ENCODE results near the gene FBXL7. TPM values are rescaled to one million over a fixed set of nuclear protein-coding genes. Genes with fewer than 3 reads are reported as not detected.

FBXL7 gene
- polyA plus RNA-seq, 5 donors: 26.8 to 35.4 (median 27.8) TPM

DNA sequence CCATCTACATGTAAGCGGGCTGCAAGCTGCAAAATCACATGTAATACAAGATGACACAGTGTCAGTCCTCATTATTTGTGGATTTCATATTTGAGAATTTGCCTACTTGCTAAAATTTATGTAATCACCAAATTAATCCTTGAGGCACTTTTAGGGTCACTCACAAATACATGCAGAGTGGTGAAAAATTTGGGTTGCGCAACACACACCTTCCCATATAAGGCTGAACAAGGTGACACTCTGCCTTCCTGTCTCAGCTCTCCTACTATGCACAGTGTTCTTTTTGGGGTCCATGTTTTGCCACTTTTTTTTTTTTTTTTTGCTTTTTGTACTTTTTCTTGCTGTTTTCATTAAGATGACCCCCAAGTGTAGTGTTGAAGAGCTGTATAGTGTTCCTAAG, 111.0 kb downstream of the FBXL7 start:
- DNase-seq: no peak

DNA sequence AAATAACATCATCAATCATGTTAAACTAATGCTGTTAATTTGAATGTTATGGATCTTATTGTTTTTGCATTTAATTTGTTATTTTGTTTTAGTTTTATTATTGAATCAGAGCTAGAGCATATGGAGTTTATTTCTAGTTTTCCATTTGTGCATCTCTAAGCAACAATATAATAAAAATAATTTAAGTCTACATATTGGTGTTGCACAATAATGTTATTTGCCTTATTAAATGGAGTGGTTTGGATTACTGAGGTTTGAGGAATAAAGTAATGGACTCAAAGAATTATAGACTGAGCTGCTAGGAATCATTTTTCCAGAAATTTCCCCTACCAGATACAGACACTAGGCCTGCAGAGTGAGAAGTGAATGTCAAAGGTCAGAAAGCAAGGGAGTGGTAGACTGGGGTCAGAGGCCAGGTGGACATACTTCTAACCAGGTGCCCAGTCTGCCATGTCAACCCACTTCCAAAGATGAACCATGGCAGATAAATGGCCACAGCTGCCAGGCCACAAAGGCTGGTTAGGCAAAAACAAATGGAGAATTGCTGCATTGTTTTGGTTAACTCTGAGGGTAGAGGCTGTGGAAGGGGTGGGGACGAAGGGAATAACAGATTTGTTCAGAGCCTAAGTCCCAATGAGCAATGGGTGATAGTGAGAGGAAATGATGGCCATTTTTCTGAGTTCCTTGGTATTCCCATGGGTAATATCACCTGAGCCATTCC, 113.1 kb downstream of the FBXL7 start:
- DNase-seq: no peak

DNA sequence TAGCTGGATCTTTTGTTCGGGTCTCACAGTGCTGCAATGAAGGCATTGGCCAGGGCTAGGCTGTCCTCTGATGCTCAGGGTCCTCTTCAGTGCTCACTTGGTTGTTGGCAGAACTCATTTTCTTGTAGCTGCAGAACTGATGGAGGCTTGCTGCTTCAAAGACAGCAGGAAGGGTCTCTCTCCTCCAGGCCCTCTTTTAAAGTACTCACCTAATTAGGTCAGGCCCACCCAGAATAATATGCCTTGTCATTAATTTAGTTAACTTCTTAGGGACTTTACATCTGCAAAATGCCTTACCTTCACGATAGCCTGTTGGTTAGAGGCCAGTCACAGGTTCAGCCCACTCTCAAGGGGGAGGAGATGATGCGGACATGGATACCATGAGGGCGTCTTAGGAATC, 114.7 kb downstream of the FBXL7 start:
- DNase-seq: no peak

DNA sequence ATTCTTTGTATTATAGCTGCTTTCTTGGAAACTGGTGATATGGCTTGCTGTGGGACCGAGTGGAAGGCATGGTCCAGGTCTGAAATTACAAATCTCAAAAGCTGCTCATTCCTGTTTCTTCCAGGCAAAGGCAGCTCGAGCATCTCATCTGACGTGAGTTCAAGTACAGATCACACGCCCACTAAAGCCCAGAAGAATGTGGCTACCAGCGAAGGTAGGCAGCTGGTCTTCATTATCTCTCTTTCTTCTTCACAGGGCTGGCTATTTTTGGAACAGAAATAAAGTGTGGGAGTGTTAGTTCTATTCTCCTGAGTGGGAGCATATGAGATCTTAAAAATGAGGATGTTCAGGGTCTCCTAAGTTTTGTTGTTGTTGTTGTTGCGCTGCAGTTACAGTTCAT, 115.9 kb downstream of the FBXL7 start:
- no peak for DNase-seq

DNA sequence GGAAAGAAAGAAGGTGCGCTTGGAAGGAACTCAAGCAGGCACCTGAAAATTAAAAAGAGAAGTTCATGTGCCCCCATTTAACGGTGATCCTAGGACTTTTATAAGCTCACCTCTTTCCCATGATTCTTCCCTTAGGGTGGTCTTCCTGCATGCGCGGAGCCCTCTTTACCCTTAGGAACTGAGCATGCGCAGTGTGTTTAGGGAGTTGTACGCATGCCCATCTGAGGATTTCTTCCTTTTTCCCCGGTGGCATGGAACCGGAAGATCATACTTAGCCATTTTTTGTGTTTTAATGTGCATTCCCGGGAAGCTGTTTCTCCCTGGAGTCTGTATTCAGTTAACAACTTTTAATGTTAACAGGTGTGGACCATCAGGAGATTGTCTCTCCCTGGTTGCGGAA, 119.0 kb downstream of the FBXL7 start:
- DNase-seq: no peak

DNA sequence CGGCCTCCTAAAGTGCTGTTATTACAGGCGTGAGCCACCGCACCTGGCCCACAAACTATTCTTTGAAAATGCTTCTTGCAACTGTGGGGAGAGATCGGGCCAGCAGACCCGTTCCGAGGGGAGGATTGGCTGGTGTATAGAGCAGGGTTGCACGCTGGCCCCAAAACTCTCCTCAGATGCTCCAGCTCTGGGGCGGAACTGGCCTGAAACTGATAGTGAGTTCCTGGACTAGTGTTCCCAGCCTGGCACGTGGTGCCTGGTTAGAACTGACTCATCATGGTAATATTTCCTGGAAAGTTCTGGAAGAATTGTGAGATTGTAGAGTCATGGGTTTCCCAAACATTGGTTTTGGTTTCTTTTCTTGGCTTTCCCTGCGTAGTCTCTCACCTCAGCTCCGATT, 120.5 kb downstream of the FBXL7 start:
- DNase-seq: no peak

DNA sequence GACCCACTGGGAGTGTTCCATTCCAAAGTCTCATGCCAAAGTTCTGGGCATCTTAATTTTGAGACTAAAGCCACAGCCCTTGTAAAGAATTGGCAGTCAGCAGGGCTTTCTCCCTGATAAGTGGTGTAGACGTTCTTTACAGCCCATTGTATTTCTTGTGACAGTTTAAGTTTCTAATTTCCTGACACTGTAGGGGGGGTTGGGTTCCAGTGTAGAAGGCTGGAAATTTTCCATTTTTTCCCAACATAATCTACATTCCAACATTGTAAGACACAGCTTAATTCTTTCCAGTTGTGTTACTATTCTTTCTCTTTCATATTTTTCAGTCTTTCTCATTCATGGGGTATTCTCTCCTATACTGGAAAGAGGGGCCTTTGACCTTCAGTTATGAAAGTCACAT, 121.1 kb downstream of the FBXL7 start:
- DNase-seq: no peak

DNA sequence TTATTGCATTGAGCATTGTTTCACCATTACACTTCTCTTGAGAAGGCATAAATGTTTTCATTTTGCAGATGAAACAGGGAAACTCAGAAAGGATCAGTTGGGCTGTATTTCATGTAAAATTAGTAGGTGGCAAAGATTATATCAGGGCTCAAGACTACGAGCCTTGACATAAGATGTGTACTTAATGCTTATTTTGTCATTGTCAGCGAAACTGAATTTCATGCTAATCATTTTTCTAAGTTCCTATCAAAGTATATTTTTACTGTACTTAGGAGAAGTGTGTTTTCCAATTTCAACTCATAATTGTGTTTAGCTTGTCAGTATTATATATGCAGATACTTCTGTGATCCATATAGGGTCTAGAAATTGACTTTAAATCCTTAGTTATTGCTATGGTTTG, 123.8 kb downstream of the FBXL7 start:
- DNase-seq: no peak

DNA sequence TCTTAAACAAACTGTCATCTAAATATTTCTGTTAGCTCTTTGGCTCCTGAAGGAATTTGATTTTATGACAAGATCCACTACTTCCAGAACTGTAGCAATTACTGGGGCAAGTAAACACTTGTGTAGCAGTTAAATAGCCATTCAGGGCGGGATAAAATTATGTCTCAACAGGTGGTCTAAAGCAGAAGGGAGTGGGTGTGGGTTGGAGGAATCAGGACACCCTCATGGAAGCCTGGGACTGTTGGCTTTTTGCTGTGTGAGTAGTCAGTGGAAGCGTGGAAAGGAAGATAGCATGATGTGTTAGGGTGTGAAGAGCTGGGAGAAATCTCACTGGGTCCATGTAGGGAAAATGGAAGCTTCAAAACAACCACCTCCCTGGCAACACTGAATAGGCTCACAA, 127.1 kb downstream of the FBXL7 start:
- DNase-seq: no peak

DNA sequence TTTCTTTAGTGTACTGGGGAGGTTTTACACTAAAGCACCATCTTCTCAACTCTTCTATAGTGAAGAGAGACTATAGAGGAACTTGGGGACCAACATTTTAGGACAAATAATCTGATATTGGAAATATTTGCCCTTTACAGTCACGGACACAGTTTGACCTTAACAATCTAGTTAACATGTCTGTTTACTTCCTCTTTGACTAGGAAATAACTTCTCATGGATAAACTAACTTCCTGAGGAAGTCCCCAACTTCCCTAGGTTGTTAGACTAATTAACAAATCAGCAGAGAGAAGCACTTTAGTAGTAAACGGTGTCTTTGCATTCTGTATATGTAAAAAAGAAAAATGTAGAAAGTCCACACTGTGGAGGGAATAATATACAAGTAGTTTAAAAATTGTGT, 127.7 kb downstream of the FBXL7 start:
- no peak for DNase-seq

DNA sequence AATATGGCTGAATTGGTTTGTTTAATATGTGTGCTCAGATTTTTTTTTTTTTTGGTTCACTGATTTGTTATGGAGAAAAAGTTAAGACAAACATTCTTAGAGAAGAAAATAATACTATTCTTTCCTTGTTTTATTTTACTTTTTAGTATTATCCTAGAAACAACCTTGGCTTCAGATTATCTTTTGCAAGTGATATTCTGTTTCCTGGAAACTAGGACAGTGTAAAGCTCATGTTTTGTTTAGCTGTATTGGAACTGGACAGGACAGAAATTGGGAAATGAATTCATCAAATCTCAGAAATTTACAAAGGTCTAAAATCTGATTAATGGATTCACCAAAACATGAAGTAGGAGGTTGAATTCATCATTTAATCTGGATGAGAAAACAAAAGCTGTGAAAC, 130.5 kb downstream of the FBXL7 start:
- no peak for DNase-seq

DNA sequence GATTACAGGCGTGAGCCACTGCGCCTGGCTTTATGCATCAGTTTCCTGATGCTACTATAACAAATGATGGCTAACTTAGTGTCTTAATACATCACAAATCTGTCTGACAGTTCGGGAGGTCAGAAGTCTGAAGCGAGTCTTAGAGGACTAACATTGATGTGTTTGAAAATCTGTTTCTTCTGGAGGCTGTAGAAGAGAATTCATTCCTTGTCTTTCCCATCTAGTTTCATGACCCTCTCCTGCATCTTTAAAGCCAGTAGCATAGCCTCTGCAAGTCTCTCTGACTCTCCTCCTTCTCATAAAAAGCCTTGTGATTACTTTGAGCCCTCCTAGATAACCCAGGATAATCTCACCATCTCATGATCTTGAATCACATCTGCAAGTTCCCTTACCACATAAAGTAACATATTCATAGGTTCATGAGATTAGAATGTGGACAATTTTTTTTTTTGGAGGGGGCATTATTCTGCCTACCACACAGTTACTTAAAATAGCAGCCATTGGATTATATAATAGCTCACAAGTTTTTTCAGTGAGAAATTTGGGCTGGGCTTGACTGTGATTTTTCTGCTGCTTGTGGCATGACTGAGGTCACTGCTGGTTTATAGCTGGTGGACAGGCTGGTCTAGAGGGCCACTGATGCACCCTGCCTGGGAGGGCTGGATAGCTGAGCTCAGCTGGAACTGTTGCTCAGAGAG, 134.8 kb downstream of the FBXL7 start:
- DNase-seq: no peak

DNA sequence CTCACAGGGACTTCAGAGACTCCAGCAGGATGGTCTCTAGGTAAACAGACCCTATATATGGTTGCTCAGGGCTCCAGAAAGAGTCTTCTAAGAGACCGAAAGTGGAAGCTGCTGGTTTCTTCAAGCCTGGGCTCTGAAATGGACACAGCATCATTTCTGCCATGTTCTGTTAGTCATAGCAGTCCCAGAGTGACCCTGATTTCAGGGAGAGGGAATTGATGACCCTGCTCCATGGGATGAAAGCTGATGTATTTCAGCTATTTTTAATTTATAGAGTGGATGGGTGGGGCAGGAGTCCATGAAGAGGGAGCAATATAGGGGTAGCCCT, 135.3 kb downstream of the FBXL7 start:
- no peak for DNase-seq

DNA sequence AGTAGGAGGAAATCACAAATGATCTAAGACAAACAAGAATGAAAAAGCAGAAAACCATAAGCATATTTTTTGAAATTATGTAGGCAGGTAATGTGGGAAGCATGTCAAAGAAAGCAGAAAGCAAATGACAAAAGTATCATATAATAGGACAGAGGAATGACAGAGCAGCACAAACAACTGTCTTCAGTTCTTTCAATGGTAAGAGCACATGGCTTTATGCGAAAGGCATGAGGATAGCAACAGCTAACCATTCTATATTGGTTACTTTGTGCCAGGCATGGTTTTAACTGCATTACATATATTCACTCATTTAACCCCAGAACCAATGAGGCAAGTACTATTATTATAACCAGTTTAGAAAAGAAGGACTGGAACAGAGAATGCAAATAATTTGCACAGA, 137.4 kb downstream of the FBXL7 start:
- no peak for DNase-seq

DNA sequence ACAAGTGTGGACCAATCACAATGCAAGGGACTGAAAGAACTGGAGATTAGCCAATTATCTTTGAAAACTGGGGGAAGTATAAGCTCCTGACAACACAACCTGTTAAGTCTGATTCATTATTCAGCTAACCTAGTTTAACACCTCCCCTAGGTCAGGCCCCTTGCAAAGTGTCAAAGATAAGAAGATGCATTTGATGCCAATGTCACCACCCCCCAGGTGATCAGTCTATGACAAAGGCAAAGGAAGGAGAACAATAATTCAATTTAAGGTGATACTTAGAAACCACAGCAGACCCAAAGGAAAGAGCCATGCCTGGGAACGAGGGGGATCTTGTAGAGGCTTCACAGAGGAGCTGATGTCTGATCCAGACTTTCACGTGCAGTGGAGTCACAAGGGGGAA, 137.9 kb downstream of the FBXL7 start:
- no peak for DNase-seq

DNA sequence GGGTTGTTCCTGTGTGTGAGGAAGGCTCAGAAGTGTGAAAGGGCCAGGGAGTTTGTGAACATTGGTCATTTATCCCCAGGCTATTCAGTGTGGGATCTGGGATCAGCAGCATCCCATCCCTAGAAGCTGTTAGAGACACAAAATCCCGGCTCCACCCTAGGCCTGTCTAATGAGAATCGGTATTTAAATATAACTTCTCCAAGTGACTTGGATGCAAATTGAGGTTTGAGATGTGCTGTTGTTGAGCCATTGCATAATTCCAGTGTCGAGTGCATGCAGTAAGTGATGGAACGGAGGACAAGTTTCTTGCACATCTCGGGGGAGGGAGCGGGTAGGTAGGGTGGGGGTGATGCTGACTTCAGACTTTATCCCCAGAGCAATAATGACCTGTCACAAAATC, 138.3 kb downstream of the FBXL7 start:
- no peak for DNase-seq

DNA sequence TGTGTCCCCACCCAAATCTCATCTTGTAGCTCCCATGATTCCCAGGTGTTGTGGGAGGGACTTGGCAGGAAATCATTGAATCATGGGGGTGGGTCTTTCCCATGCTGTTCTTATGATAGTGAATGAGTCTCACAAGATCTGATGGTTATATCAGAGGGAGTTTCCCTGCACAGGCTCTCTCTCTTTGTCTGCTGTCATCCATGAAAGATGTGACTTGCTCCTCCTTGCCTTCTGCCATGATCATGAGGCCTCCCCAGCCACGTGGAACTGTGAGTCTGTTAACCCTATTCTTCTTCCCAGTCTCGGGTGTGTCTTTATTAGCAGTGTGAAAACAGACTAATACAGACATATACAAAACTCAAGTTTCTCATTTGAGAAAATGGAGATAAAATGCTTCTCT, 139.3 kb downstream of the FBXL7 start:
- no peak for DNase-seq

DNA sequence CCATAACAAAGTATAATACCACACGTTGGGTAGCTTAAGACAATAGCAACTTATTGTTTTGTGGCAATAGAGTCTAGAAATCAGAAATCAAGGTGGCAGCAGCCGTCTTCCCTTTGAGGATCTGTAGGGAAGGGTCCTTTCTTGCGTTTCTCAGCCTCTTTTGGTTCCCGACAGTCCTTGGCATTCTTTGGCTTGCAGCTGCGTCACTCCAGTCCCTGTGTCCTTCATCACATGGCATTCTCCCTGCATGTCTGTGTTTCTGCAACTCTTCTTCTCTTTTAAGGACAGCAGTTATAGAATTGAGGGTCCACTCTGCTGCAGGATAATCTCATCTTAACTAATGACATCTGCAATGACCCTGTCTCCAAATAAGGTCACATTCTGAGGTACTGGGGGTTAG, 140.1 kb downstream of the FBXL7 start:
- DNase-seq: no peak

DNA sequence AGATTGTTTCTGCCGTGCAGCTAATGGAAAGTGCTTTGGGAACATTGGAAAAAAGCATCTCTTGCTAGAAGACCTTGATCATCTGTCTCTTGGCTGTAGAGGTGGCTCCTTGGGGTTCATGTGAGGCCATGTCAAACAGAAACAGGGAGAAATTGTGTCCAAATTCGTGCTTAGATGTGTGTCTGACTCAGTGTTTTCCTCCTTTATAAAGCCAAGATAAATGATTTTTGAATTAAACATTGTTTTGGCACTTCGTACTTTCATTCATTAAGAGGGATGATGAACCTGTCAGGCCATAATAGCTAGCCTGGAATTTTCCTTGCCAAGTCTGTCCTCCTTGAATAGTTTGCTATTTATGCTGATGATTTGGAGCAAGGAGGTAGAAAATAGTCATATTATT, 143.8 kb downstream of the FBXL7 start:
- no peak for DNase-seq

DNA sequence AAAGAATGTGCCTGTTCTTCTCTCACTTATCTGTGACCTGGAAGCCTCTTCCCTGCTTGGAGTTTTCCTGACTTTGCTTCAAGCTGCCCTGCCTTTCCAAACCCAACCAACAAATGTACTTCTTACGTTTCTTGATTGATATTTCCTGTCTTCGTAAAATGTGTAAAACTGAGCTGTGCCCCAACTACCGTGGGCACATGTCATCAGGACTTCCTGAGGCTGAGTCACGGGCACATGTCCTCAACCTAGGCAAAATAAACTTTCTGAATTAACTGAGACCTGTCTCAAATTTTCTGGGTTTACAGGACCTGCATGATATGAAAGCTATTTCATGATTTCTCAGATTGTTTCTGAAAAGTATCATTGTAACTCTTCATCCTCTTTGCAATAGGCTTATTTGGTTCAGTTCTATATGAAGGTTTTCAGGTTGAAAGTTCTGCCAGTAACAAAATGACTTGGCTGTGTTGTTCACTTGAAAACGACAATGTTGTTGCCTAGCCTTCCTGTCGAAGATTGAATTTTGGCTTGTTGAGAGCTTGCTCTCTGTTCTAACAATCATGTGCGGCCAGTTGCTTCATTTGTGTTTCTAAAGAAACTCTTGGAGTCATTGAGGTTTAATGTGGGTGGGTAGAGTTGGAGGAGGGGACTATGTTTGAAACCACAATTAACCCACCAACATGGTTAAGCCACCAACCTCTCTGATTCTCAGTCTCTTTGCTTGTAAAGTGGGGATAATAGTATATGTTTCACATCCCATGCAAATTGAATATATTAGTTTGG, 145.6 kb downstream of the FBXL7 start:
- no peak for DNase-seq

DNA sequence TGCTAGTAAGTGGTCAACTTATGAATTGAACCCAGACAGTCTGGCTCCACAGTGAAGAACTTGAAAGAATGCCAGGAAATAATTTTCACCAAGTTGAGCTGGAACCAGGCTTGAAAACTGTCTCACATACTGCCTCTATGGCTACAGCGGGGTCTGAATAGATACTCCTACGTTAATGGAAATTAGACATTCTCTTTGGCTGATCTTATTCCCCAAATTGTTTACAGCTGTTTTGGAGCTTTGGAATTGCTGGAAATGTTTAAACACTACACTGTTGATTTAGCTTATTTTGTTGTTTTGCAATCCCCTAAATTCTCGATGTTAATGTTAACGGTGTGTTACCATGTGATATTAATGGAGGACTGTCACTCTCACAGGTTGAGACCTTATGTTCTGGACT, 146.4 kb downstream of the FBXL7 start:
- DNase-seq: no peak

DNA sequence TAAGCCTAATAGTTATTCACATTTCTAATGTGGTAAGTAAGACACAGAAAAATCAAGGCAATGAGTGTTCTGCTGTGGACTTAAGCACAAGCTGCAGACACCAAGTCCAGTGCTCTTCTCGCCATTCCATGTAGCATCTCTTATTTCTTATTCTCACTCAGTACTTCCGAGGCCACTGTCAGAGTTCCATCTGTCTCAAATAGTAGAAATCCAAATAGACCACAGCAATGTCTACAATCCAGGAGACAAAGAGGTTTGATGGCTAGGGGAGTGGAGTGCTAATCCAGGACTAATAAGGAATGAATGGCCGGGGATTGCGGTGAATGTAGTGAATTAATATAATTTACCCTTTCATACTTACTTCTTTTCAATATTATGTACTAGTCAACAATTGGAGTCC, 147.3 kb downstream of the FBXL7 start:
- DNase-seq: no peak

DNA sequence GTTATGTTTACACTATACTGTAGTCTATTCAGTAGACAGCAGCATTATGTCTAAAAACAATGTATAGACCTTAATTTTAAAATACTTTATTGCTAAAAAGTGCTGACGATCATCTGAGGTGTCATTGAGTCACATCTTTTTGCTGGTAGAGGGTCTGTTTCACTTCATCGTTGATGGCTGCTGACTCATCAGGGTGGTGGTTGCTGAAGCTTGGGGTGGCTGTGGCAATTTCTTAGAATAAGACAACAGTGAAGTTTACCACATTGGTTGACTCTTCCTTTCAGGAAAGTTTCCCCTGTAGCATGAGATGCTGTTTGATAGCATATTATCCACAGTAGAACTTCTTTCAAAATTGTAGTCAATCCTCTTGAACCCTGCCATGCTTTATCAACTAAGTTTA, 150.3 kb downstream of the FBXL7 start:
- DNase-seq: no peak
